Right lobe of liver (tissue), 6 donors: Measurements from ENCODE around the gene FKTN. TPM values are rescaled to one million over a fixed set of nuclear protein-coding genes. Genes with fewer than 3 reads are reported as not detected.

Source experiments
- ATAC-seq, 4 donors: fragments of 200-7000 bp; cut with Tn5 transposase; one replicate each; pipeline ENCODE4 v1.9.1; 2020; ENCODE audit warnings: mild to moderate bottlenecking in 4 of 4, moderate library complexity in 4 of 4
- DNase-seq, 3 donors: peaks; one replicate each; pipeline ENCODE4 v3.0.0-alpha.2; 2020
- H3K27ac ChIP-seq, 3 donors: fragments of 200-600 bp; one replicate each; pipeline ENCODE4 v1.8.0; 2022
- H3K27me3 ChIP-seq, 2 donors: fragments of 200-600 bp; one replicate each; pipeline ENCODE4 v1.8.0; 2022
- H3K36me3 ChIP-seq, 4 donors: fragments of 200-600 bp; sonication (generic) in 1 of 4; one replicate each; pipeline versions ENCODE4 v1.5.1 to v1.8.0; 2017 to 2022; ENCODE audit warnings: control low read depth in 1 of 4
- H3K4me1 ChIP-seq, 4 donors: fragments of 200-600 bp; sonication (generic) in 1 of 4; one replicate each; pipeline versions ENCODE4 v1.5.1 to v1.8.0; 2017 to 2022; ENCODE audit warnings: control low read depth in 1 of 4
- H3K4me3 ChIP-seq, 3 donors: fragments of 200-600 bp; one replicate each; pipeline ENCODE4 v1.8.0; 2022
- H3K9me3 ChIP-seq, 4 donors: fragments of 200-600 bp; sonication (generic) in 1 of 4; one replicate each; pipeline versions ENCODE4 v1.5.1 to v1.8.0; 2017 to 2022; ENCODE audit warnings: control low read depth in 1 of 4
- POLR2A ChIP-seq: fragments of 450-650 bp; IDR thresholded peaks from one replicate; pipeline ENCODE4 v1.6.1; 2017; ENCODE audit warnings: antibody characterized with exemption, mild to moderate bottlenecking
- WGBS: methylation state at CpG from one replicate; pipeline ENCODE4 v1.1.6; 2018; ENCODE audit warnings: low coverage, low lambda C conversion rate; ENCODE audit not compliant: insufficient coverage; ENCODE audit errors: missing lambda C conversion rate; 5-methylcytosine and 5-hydroxymethylcytosine counted together
- intact Hi-C, 2 donors: fragments of 100-400 bp; cut with DNase I; formaldehyde crosslinking; loops; one replicate each; pipeline versions ENCODE4 v1.11.2 to v1.14.1; 2022
- total RNA-seq, 6 experiments: library from RNA; depleted of rRNA in 2 of 6; stranded (reverse); fragments of >200 nt in 2 of 6; fragmentation: NEBNext Ultra II Directional in 3 of 6; extraction: Animal tissue kit (Norgen Biotek cat#: 25700) in 3 of 6; gene quantifications; one replicate each; pipeline versions ENCODE4 v1.1.0 to v1.2.4, GENCODE V29; 2016 to 2023
- TF ChIP-seq, protein P1 (sequence below), 4 donors: fragments of 200-600 bp in 3 of 4; fragments of 450-650 bp in 1 of 4; IDR thresholded peaks; one replicate each; pipeline versions ENCODE4 v1.5.1 to v1.8.0; 2016 to 2022; ENCODE audit warnings: antibody characterized with exemption in 4 of 4, mild to moderate bottlenecking in 2 of 4
- donor health status: DM: no; HTN: yes; CAD: no.
- donor health status: DM: no; HTN: no; CAD: no.
- donor health status: DM: no; HTN: no; CAD: no.
- donor health status: DM: no; HTN: yes; CAD: no.
- donor health status: DM: no; HTN: yes; CAD: no.

FKTN gene
- total RNA-seq, 6 experiments from 2014 or later = 4.5 to 9.8 (median 7.2) TPM

DNA sequence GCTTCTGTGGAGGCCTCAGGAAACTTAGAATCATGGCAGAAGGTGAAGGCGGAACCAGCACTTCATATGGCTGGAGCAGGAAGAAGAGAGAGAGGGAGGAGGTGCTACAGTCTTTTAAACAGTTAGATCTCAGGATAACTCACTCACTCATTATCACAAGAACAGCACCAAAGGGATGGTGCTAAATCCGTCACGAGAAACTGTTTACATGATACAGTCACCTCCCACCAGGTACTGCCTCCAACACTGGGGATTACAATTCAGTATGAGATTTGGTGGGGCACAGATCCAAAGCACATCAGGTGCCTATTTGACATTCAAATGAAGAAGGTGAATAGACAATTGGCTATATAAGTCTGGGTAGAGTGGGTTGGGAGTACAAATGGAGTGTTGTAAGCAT lies 35.2 kb downstream of the FKTN start:
- Histone ChIP-seq H3K36me3 (peaks cover 0 to 13% (median 0%) of the 10 kb centered on the region in 4 donors), H3K4me1 (no peaks in the 10 kb centered on the region)

DNA sequence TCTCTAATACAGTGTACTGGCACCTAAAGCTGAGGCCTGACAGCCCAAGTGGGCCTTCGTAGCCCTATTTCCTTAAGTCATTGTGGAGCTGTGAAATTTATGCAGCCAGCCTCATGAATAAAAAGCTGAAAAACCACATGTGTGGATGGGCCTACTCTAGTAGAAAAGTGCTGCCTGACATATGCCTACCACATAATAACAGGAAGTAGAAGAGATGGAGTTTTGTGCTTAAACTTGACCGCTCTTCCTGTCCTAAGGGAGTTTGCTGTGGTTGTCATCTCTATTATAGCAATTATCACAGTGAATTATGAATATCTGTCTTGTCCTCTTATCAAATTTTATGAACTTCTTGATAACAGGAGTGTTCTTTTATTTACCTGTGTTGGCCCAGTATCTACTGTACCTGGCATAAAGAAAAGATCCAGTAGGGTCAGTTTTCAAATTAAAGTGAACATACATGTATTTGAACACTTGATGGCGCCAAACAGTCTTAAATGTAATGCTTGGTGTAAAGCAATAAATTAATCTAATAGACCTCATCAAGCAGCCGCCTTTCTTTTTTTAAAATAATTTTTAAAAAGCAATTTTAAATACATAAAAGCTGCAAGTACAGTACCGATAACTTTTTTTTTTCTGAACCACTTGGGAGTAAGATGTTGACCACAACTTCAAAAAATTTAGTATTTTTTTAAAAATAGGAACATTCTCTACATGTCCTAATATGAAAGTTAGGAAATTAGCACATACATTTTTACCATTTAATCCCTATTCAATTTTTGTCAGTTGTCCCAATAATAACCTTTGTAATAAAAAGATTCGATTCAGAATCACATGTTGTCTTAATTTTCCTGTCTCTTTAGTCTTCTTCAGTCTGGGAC lies 51.0 kb downstream of the FKTN start:
- Histone ChIP-seq H3K36me3 (no peaks in the 10 kb centered on the region), H3K4me3 (no peak overlapping the region), H3K4me1 (no peaks in the 10 kb centered on the region), H3K27me3 (no peaks in the 10 kb centered on the region), H3K9me3 (no peaks in the 10 kb centered on the region), H3K27ac (no peak overlapping the region)
- DNase-seq = no peak
- WGBS = 46% methylated on average over 5 of the region's 6 CpGs
- no peak for TF ChIP-seq POLR2A
- TF ChIP-seq, protein P1, sequence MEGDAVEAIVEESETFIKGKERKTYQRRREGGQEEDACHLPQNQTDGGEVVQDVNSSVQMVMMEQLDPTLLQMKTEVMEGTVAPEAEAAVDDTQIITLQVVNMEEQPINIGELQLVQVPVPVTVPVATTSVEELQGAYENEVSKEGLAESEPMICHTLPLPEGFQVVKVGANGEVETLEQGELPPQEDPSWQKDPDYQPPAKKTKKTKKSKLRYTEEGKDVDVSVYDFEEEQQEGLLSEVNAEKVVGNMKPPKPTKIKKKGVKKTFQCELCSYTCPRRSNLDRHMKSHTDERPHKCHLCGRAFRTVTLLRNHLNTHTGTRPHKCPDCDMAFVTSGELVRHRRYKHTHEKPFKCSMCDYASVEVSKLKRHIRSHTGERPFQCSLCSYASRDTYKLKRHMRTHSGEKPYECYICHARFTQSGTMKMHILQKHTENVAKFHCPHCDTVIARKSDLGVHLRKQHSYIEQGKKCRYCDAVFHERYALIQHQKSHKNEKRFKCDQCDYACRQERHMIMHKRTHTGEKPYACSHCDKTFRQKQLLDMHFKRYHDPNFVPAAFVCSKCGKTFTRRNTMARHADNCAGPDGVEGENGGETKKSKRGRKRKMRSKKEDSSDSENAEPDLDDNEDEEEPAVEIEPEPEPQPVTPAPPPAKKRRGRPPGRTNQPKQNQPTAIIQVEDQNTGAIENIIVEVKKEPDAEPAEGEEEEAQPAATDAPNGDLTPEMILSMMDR (IDR thresholded peaks at IDR 0.05) = peak; percentile 50 to 62 (median 56)
- peak; percentile 77 to 85 (median 79) for ATAC-seq
- intact Hi-C loops = no loop called here

More for the DNA sequence above, 35.2 kb downstream of the FKTN start:
- Histone ChIP-seq H3K27me3 (no peaks in the 10 kb centered on the region), H3K27ac (no peak overlapping the region), H3K4me3 (no peak overlapping the region), H3K9me3 (no peaks in the 10 kb centered on the region)
- intact Hi-C loops = no loop called here
- ATAC-seq (no peak), DNase-seq (no peak)
- TF ChIP-seq, protein P1 (IDR thresholded peaks at IDR 0.05) = no peak
- TF ChIP-seq POLR2A = no peak
- WGBS = 74% methylated on average over 3 of the region's 3 CpGs

DNA sequence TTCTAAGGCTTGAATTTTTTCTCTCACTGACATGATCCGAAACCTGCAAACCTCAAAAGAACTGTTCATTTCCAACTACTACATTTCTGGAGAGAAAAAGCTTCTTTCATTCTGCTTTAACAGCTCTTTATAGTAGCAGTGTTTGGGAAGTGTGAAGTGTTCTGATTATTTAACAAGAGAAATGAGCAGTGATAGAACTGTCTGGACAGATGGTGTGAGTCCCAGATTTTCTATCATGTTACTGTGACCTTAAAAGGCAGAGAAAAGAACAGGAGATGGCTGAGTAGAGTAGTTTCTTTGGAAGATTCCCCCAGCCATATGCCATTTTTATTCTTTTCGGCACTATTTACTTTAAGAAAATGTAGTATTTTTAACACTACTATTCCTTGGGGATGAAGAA lies 63.1 kb downstream of the FKTN start:
- WGBS = 80% methylated on average over 2 of the region's 2 CpGs
- H3K4me3 ChIP-seq = no peak overlapping the region
- DNase-seq (no peak), ATAC-seq (no peak)
- no peak overlapping the region for H3K27ac ChIP-seq
- H3K36me3 ChIP-seq = no peaks in the 10 kb centered on the region
- H3K4me1 ChIP-seq = peaks cover 0 to 5% (median 0%) of the 10 kb centered on the region in 4 donors
- TF ChIP-seq, protein P1 (IDR thresholded peaks at IDR 0.05) = no peak
- TF ChIP-seq POLR2A = no peak
- H3K9me3 ChIP-seq = no peaks in the 10 kb centered on the region
- intact Hi-C loops = no loop called here
- H3K27me3 ChIP-seq = no peaks in the 10 kb centered on the region

DNA sequence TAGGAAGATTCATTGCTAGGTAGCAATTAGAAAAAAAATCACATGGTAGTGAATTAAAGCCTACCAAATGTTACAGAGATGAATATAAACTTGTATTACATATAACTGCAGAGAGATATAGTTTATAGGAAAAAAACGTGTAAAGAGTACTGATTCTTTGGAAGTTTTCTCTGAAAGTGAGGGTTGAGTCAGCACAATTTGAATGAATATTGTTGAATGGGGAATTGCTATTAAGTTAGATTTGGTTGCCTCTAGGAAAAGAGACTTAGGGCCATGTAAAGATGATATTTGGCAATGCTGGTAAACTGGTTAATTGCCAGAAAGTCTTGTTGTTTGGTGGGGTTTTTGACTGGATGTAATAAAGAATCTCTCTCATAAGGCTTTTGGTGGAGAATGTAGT lies 67.2 kb downstream of the FKTN start:
- no peaks in the 10 kb centered on the region for H3K36me3 ChIP-seq
- intact Hi-C loops = no loop called here
- no peaks in the 10 kb centered on the region for H3K9me3 ChIP-seq
- DNase-seq = no peak
- 69% methylated on average over 1 of the region's 1 CpG for WGBS
- no peak for ATAC-seq
- H3K4me3 ChIP-seq = no peak overlapping the region
- no peaks in the 10 kb centered on the region for H3K27me3 ChIP-seq
- peaks cover 0 to 5% (median 0%) of the 10 kb centered on the region in 4 donors for H3K4me1 ChIP-seq
- no peak overlapping the region for H3K27ac ChIP-seq
- no peak for TF ChIP-seq POLR2A
- TF ChIP-seq, protein P1 (IDR thresholded peaks at IDR 0.05) = no peak
